Measurements from ENCODE around the gene KRTAP10-8.
"Not testable (repeated sequence)": the region's sequence is repeated elsewhere in the genome, so short reads cannot be mapped to it uniquely, and the experiment has no call there.

Gene KRTAP10-8

DNA sequence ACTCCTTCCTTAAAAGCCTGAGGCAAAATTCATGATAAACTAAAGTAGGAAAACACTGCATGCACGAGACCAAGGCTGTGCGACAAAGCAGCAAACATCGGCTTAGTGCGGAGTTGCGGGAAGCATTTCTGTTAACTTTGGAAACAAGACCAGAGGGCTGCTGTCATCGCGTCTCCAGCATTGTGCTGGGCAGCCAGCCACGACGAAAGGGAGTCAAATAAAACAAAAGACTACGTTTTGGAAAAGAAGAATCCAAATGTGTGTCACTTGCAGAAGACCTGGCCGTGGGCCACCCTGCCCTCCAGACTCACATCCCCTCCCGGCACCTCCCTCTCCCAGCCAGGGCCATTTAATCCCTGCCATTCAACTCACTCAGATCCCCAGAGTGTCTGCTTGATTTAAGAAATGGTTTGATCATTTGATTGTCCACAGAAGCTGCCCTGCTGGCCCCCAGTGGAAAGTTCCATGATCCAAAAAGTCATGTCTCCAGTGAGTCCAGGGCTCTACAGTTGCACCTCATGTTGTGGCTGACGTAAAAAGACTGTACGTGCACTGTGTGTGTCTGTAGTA lies 31.9 kb downstream of the KRTAP10-8 start:
- DNase-seq: no peak

DNA sequence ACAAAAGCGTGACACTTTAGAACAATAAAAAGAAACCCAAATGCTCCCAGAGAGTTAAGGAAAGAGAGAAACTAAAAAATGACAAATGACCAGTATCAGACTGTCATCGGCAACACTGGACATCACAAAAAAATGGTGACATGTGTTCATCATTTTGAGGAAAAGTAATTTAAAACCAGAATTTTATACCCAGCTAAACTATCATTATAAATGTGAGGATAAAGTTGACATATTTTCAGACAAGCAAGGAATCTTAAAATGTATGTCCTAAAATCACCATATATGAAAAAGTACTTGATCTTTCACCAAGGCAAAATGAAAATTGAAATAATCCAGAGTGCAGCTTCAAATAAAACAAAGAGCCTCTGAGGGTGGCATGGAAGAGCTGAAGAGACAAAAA lies 33.0 kb downstream of the KRTAP10-8 start:
- DNase-seq: no peak

DNA sequence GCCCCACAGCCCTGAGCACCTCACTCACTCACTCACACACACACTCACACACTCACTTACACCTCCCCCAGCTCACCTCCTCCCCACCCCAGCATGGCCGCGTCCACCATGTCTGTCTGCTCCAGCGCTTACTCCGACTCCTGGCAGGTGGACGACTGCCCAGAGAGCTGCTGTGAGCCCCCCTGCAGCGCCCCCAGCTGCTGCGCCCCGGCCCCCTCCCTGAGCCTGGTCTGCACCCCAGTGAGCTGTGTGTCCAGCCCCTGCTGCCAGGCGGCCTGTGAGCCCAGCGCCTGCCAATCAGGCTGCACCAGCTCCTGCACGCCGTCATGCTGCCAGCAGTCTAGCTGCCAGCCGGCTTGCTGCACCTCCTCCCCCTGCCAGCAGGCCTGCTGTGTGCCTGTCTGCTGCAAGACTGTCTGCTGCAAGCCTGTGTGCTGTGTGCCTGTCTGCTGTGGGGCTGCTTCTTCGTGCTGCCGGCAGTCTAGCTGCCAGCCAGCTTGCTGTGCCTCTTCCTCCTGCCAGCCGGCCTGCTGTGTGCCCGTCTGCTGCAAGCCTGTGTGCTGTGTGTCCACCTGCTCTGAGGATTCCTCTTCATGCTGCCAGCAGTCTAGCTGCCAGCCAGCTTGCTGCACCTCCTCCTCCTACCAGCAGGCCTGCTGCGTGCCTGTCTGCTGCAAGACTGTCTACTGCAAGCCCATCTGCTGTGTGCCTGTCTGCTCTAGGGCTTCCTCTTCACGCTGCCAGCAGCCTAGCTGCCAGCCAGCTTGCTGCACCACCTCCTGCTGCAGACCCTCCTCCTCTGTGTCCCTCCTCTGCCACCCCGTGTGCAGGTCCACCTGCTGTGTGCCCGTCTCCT lies 34.7 kb downstream of the KRTAP10-8 start, which contains the start of gene KRTAP10-11:
KRTAP10-11 (plus strand) TSS at position 49 of the 856 bp plus-strand sequence; CDS start at position 94, 45 bp downstream.
- DNase-seq: not testable (repeated sequence)

DNA sequence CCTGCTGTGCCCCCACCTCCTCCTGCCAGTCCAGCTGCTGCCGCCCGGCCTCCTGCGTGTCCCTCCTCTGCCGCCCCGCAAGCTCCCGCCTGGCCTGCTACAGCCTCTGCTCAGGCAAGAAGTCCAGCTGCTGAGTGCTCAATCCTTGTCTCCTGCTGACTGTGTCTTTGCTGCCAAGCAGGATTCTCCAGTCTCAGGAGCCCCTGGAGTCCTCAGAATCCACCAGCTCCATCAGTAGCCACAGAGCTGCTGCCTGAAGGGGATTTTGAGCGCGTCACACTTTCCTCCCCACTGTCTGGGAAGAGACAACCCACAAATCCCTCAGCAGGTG lies 35.3 kb downstream of the KRTAP10-8 start:
- DNase-seq: no peak

DNA sequence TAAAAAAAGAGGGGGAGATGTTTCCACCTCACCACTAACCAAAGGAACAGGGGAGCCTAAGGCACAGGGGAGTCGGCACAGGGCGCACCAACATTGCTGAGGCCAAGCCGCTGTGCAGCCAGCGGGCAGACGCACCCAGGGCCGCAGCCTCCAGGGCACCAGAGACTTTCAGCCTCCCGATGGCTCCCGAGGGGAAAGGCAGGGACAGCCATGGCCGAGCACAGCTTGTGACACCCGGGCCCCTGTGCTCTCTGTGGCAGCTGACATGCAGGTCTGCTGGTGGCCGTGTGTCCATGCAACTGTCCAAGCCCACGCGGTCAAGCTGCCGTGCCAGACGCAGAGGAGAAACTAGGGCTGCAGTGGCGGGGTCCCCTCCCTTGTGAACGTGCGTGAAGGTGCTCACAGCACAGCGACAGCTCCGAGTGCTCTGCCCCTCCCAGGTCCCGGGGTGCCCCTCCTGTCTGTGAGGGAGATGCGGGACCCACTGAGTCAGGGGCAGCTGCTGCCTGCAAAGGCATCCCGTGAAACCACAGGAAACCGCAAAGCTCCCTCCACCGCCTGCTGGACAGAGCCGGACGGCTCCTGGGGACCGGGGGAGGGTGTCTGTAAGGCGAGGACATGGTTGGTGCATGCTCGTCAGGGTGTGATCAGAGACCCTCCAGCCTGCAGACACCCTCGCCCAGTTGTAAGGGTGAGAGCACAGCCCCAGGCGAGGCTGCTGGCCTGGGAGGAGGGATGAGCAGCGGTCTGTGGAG lies 36.9 kb downstream of the KRTAP10-8 start:
- DNase-seq: no peak

DNA sequence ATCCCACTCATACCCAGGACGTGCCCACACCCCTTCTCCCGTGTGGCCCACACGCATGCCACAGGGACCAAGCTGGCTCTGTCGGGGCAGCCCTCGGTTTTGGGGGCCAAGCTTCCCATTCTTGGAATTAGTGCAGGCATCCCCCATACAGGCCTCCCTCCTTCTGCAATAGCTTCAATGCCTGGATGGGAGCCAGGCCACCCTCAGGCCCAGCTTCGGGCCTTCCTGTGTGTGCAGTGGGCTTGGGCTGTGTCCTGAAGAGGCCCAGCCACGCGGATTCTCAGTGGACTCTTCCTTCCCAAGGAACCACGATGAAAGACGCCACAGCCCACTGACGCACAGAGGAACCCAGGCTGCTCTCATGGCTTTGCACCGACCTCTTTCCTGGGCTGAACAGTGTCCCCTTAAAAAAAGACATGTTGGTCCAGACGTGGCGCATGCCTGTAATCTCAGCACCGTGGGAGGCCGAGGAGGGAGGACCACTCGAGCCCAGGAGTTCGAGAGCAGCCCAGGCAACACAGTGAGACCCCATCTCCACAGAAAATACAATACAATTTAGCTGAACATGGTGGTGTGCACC lies 37.7 kb downstream of the KRTAP10-8 start:
- DNase-seq: no peak

DNA sequence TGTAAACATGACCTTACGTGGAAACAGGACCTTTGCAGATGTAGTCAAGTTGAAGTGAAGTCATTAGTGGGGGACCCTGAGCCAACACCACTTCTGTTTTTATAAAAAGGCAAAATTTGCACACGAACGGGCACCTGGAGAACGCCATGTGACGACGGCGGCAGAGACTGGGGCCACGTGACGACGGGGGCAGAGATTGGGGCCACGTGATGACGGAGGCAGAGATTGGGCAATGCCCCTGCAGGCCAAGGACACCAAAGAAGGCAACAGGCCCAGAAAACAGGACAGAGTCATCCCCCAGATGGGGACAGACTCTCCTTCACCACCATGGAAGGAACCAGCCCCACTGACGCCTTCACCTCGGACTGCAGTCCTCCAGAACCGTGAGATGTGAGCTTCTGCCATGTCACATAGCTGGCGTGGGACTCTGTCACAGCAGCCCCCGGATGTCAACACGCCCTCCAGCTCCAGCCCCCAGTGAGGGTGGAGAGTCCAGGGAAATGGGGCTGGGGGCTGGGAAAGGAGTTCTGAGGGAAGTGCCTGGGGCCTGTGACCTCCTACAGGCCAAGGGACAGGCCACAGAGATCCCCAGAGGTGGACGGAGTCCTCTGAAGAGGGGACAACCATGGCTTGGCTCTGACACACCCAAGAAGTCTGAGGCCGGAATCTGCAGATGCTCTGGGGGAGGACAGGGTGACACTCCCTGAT lies 38.5 kb downstream of the KRTAP10-8 start:
- DNase-seq: no peak

DNA sequence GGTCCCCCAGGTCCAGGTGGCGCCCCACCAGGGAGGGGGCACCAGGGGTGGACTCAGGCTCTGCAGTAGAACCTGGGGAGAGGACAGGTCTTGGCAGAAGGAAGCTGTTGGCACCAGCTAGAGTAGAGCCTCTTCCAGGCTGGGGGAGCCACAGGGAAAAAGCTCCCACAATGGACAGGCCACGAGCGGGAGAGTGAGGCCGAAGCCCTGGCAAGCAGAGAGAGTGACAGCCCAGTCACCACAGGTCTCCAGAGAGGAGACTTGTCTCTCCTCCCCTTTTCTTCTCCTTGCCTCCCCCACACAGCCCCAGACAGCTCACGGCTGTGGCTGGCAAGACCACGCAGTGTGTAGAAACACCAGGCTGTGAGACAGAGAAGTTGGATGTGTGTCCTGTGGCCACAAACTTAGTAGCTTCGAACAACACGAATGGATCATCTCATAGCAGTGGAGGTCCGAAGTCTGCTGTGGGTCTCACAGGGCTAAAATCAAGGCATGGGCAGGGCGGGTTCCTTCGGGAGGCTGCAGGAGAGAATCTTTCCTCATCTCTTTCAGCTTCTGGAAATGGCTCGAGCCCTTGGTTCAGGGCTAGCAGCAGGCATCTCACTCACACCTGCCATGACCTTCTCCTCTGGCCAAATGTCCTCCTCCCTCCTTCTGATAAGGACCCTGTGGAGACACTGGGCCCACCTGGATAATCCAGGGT lies 39.2 kb downstream of the KRTAP10-8 start:
- DNase-seq: no peak

DNA sequence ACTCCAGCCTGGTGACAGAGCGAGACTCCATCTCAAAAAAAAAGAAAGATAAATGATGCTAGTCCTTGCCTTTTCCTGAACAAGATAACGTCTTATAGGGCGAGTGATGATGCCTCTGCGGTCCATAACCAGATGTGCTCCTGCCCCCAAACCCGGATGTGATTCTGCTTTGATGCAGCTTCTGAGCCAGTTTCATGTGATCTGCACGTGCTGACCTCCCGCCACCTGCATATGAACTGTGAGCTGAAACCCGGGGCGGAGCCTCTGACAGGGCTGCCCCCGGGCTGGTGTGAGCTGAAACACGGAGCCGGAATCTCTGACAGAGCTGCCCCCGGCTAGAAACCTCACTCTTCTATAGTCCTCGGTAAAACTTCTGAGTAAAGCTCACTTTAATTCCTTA lies 41.2 kb downstream of the KRTAP10-8 start:
- no peak for DNase-seq

DNA sequence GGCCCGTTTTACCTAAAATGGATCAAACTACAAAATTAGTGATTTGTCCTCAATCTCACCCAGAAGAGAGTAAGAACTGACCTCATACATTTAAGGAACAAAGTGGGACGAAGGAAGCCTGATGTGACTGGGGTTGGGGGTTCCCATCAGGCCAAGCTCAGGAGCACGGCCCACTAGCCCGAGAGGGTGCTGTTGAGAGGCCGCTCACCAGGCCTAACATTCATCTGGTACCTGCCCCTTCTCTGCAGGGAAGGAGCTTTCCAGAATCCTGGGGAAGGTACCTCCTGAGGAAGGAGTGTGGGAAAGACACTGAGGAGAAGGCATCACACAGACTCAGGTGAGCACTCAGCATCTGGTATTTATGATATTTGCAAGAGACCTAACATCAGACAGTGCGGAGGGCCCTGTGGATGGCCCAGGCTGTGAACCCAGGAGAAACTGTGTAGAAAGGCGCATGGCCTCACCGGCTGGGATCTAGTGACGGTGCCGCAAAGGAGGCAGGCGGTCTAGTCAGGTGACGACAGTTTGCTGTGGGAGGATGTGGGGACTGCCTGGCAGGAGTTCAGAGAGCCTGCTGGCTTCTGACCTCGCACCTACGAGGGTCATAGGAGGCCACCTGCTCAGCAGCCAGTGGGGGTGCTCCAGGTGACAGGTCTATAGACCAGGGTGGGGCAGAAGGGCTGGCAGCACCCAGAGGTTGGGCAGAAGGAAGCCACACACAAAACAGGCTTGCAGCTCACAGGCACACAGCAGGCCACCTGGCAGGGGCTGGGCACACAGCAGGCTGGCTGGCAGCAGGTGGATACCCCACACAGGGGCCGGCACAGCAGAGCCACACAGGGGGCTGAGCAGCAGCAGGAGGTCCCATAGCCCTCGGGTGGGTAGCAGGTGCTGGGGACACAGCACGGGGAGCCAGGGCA lies 42.0 kb downstream of the KRTAP10-8 start:
- no peak for DNase-seq

DNA sequence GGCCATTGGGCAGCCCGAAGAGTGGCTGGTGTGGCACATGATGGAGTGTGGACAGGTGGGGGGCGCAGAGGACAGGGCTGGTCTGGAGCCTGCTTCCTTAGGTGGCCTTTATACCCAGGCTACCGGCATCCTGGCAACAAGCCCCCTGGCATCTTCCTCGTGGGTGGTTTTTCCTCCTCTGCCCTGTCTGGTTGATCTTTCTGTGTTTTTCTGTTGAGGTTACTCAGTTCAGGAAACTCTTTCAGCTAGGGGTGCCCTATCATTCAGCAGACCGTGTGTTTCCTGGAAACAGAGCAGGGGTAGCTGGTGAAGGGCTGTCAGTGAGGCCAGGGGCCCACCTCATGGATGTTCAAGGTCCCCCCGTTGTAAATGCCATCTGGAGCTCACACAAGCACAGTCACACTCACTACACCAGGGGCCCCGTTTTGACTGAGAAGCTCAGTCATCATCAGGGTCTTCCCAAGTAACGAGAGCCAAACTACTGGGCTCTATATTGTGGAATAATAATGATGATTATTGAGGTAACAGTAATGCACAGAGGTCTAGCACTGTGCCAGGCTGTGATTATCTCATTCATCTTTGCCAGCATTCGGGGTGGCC lies 42.8 kb downstream of the KRTAP10-8 start, which contains the start of gene KRTAP12-4:
KRTAP12-4 (minus strand) TSS at position 84 of the 600 bp plus-strand sequence; CDS start at position 39, 45 bp downstream.
- no peak for DNase-seq

DNA sequence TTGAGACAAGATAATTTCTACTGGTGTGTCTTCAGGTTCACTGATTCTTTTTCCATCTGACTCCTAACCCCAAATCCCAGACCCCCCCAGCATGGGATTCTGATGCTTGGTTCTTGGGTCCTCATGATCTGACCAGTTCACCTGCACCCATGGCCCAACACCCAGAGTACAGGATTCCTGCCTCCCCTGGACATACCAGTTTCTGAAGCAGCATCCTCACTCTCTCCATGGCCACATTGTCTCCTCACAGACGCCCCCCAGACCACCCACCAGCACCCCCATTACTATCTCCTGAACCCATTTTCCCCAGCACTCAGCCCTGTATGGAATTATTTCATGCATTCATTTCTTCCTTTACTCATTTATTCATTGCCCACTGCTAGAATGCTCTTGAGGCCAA lies 45.0 kb downstream of the KRTAP10-8 start:
- DNase-seq: no peak

DNA sequence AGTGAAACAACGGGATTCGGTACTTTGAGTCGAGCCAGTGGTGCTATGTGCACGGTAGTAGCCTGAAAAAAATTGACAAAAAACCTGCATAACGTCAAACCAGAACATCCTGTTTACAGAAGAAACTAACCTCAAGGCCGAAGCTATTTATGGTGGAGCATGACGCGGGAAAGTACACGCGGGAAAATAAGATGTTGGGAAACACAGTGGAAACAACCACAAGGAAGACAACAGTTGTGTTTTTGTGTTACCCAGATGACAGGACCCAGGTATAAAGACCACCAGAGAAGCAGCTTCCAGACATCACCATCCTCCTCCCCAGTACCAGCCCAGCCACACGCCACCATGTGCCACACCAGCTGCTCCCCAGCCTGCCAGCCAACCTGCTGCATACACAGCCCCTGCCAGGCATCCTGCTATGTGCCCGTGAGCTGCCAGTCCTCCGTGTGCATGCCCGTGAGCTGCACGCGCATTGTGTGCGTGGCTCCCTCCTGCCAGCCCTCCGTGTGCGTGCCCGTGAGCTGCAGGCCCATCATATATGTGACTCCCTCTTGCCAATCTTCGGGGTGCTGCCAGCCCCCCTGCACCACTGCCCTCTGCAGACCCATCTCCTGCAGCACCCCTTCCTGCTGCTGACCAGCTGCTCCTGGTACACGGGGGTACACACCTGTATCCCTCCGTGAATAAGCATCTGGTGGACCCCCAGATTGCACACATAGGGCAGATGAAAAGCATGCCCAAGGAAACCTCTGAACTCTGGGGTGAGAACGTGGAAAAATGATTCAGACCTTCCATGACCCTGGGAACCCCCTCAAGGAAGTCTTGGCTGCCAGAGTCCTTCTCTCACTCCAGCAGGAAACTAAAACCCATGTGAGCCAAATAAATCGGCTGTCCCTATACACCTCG lies 46.0 kb downstream of the KRTAP10-8 start, which contains the start of gene KRTAP12-3:
KRTAP12-3 (plus strand) TSS at position 298 of the 906 bp plus-strand sequence; CDS start at position 346, 48 bp downstream.
- no peak for DNase-seq

DNA sequence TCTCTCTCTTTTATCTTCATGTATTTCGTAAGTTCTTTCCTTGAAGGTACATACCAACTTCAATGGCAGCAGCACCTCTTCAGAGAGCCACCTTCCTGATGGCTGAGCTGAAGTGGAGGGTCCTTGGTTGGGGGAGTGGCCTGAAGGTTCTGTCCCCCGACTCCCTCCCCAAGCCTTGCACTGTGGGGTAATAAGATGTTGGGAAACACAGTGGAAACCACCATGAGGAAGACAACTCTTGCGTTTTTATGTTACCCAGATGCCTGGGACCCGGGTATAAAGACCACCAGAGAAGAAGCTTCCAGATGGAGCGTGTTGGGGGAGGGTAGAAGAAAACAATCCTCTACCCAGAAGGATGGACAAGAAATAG lies 46.6 kb downstream of the KRTAP10-8 start:
- no peak for DNase-seq

DNA sequence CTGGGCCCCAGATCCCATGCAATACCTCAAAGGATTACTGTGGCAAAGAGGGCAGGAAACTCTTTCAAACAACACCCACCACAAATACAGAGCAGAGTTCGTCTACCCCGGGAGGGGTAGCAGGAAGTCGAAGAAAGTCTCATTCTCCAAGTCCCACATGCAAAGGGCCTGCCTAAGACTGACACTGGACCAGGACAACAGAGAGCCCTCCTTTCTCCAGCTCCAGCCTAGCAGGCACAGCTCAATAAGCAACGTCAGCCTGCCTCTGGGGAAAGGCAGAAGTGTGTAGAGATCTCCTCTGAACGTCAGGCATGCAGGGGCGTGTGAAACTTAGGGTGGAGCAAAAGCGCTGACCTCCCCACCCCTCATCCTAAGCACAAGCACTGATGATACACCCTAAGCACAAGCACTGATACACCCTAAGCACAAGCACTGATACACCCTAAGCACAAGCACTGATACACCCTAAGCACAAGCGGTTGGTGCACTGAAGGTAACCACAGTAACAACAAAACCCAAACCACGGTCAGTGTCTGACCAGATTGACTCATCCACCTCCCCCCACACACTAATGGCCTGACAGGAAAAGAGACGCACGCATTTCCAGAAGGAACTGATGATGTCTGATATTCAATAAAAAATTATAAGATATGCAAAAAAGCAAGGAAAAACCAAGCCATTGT lies 47.2 kb downstream of the KRTAP10-8 start:
- DNase-seq: no peak

DNA sequence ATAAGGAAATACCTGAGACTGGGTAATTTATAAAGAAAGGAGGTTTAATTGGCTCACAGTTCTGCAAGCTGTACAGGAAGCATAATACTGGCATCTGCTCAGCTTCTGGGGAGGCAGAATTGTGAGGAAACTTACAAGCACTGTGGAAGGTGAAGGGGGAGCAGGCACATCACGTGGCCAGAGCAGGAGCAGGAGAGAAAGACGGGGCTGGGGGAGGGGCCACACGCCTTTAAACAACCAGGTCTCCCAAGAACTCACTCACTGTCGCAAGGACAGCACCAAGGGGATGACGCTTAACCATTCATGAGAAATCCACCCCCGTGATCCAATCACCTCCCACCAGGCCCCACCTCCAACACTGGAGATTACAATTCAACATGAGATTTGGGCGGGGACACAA lies 49.7 kb downstream of the KRTAP10-8 start:
- DNase-seq: not testable (repeated sequence)

Measured in anterior cingulate cortex (tissue), 58 donors.